SK-N-MC (cell line): ENCODE data around the gene ACYP1.

ENCODE experiments used
- DNase-seq: peaks from one replicate; pipeline ENCODE4 v3.0.0-alpha.2; 2011; ENCODE audit warnings: low read depth, low spot score
- H3K27ac ChIP-seq: fragments of 200-600 bp; sonication (generic); 2 replicates; pipeline ENCODE4 v1.5.1; 2016; ENCODE audit warnings: mixed run types
- H3K36me3 ChIP-seq: fragments of 200-600 bp; sonication (generic); 2 replicates; pipeline ENCODE4 v1.6.1; 2017; ENCODE audit warnings: antibody characterized with exemption, low read length, mixed read lengths; ENCODE audit not compliant: insufficient read depth
- H3K4me3 ChIP-seq: fragments of 200-600 bp; sonication (generic); 2 replicates; pipeline ENCODE4 v1.5.1; 2016
- H3K9ac ChIP-seq: fragments of 200-600 bp; sonication (generic); 2 replicates; pipeline ENCODE4 v1.8.0; 2017; ENCODE audit warnings: mixed run types, mixed read lengths; ENCODE audit not compliant: insufficient read length
- H3K9me3 ChIP-seq: fragments of 200-600 bp; sonication (generic); 2 replicates; pipeline ENCODE4 v1.6.1; 2017; ENCODE audit warnings: low read depth, mild to moderate bottlenecking, antibody characterized with exemption, low read length, moderate library complexity, mixed read lengths
- EZH2 ChIP-seq: fragments of 200-600 bp; sonication (generic); IDR thresholded peaks from one replicate; pipeline ENCODE4 v1.6.1; 2017; ENCODE audit warnings: antibody characterized with exemption
- FOXP2 ChIP-seq: optimal IDR thresholded peaks from 2 replicates; pipeline ENCODE3; 2011; ENCODE audit warnings: mild to moderate bottlenecking, moderate library complexity; ENCODE audit not compliant: insufficient read depth; ENCODE audit errors: extremely low read length, control extremely low read depth
- POLR2AphosphoS5 ChIP-seq: IDR thresholded peaks from 2 replicates; pipeline ENCODE4 v1.6.1; 2012; ENCODE audit warnings: mild to moderate bottlenecking, low read depth, low read length, borderline replicate concordance

The ACYP1 gene

DNA sequence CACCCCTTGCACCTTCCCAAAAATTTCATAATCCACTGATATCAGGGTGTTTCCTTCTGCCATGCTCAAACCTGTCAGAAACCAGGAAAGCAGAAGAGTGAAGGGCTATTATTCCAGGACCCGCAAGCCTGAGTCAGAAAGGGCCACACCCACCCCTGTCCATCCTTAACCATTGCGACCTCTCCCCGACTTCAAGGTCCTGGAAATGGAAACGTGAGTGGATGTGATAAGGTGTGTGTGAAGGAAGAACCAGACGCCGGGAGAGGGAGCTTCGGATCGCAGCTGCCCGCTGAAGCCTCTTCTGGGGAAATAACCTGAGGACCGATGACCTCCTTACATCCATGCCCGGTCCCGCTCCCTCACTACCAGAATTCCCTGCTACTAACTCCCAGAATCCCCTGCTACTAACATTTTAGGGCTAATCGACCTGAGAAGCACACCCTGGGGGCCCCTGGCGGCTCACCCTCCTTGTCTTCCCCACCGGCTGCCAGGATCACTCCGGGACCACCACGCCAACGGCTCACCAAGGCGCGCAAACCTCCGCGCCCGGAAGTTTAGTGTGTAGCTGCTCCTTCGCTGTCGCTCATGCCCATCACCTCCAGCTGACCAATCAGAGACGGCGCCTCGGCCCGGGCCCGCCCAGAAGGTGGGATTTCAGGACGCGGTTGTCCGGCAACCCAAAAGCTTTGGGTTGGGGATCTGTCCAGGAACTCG is at the start of gene ACYP1:
TSS of gene ACYP1 (minus strand) at position 534 of the 714 bp plus-strand sequence. CDS start at position 63, 471 bp downstream.
- TF ChIP-seq POLR2AphosphoS5 (peak; percentile 89), EZH2 (no peak)
- H3K9ac ChIP-seq: peak within 1 kb of the TSS; percentile 82
- peak within 1 kb of the TSS; percentile 93 for H3K4me3 ChIP-seq
- no peak within 1 kb of the TSS for H3K27ac ChIP-seq
- H3K36me3 ChIP-seq: peaks cover 28% of the 10 kb centered on the region
- H3K9me3 ChIP-seq: peaks cover 10% of the 10 kb centered on the region; the same call in 1 of the 2 replicates
- DNase-seq: no peak

DNA sequence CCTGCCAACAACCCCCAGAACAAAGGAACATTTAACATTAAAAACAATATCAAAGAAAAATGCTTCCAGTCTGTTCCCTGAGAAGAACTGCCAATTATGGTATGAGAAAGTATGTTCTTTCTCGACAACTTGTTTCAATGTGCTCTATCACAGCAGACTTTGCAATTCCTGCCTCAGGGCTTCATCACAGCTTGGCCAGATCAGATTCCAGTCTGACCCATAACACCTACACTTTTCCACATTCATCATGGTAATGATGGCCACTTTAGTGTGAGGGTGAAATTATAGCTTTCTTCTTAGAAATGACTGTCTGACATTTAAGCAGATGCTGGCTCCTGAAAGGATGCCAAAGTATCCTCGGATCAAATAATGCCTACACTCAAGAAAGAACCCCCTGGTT is 46.1 kb upstream of the ACYP1 start:
- H3K36me3 ChIP-seq: peaks cover 61% of the 10 kb centered on the region; the same call in 1 of the 2 replicates
- no peaks in the 10 kb centered on the region for H3K9me3 ChIP-seq
- no peak overlapping the region for H3K4me3 ChIP-seq
- TF ChIP-seq POLR2AphosphoS5 (no peak), EZH2 (no peak), FOXP2 (no peak)
- no peak overlapping the region for H3K27ac ChIP-seq
- no peak for DNase-seq
- no peak overlapping the region for H3K9ac ChIP-seq

DNA sequence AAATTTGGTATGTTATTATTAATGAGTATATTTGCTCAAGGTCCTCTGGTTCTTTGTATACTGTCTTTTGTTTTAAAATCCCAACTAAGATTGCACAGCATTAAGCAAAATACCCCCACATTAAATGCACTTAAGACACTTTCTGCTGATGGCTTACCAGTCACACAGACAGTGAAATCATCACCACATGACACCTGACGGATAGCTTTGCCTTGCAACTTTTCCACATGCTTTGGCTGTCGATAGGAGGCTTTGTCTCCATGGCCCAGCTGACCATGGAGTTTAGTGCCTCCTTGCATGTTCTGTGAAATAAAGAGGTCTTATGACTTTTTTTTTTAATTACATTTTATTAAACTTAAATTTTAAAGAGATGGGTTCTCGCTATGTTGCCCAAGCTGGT is 43.4 kb upstream of the ACYP1 start:
- DNase-seq: no peak
- H3K9me3 ChIP-seq: no peaks in the 10 kb centered on the region
- TF ChIP-seq POLR2AphosphoS5: no peak
- TF ChIP-seq EZH2: no peak
- TF ChIP-seq FOXP2: no peak
- H3K4me3 ChIP-seq: no peak overlapping the region
- H3K27ac ChIP-seq: no peak overlapping the region
- H3K9ac ChIP-seq: no peak overlapping the region
- H3K36me3 ChIP-seq: peaks cover 42% of the 10 kb centered on the region; the same call in 1 of the 2 replicates

DNA sequence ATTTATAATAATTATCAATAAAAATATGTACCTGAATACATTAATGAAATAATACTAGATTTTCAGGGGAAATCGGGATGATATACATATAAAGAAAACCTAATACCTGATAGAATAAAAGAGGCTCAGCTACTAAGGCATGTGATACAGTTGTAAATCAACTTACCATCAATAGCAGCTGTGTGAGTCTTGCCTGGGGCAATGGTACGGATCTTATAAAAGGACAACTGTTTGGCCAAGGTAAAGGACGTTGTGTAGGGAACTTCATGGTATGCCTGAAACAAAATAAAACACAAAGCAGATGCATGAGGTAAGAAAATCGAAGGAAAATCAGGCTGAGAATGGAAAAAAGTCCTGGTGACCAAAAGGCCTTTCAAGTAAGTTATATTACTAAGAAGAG is 37.7 kb upstream of the ACYP1 start:
- peaks cover 31% of the 10 kb centered on the region for H3K36me3 ChIP-seq
- no peak overlapping the region for H3K27ac ChIP-seq
- no peaks in the 10 kb centered on the region for H3K9me3 ChIP-seq
- DNase-seq: no peak
- no peak overlapping the region for H3K9ac ChIP-seq
- TF ChIP-seq EZH2 (no peak), POLR2AphosphoS5 (no peak), FOXP2 (no peak)
- no peak overlapping the region for H3K4me3 ChIP-seq

DNA sequence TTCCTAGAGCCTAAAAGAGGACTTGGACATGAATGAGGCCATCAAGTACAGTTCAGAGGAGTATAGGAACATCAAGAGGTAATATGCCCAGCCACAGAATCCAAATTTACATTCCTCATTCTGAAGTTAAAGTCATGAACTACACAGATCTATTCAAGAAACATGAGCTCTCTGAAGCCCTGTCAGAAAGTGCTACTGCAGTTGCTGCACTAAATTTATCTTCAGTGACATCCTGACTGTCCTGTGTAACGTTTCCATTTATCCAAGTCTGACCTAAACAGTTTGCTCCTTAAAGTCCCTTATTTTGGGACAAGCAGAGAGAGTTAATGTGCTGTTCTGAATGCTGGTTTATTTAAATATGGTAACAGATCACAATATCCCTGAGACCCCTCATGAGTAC is 34.9 kb upstream of the ACYP1 start:
- peaks cover 33% of the 10 kb centered on the region for H3K36me3 ChIP-seq
- no peak overlapping the region for H3K4me3 ChIP-seq
- TF ChIP-seq FOXP2 (no peak), POLR2AphosphoS5 (no peak), EZH2 (no peak)
- no peak overlapping the region for H3K27ac ChIP-seq
- H3K9me3 ChIP-seq: no peaks in the 10 kb centered on the region
- no peak for DNase-seq
- H3K9ac ChIP-seq: no peak overlapping the region

DNA sequence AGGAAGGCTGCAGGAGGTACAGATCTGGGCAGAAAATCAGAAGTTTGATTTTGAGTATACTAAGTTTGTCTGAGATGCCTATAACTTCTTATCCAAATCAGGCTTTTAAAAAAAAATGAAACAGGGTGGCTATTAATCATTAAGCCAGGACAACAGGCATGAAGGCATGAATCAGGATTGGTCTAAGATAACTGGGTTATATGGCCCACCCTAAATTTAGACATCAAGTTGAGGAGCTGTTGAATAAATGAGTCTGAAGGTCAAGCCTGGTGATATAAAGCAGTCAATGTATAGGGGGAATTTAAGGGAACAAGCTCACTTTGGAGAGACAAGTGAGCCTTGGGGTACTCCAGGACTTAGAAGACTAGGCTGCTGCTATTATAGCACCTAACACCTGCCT is 34.4 kb upstream of the ACYP1 start:
- Histone ChIP-seq H3K9me3 (no peaks in the 10 kb centered on the region), H3K9ac (no peak overlapping the region), H3K27ac (no peak overlapping the region), H3K36me3 (peaks cover 34% of the 10 kb centered on the region), H3K4me3 (no peak overlapping the region)
- DNase-seq: no peak
- TF ChIP-seq POLR2AphosphoS5 (no peak), FOXP2 (no peak), EZH2 (no peak)

DNA sequence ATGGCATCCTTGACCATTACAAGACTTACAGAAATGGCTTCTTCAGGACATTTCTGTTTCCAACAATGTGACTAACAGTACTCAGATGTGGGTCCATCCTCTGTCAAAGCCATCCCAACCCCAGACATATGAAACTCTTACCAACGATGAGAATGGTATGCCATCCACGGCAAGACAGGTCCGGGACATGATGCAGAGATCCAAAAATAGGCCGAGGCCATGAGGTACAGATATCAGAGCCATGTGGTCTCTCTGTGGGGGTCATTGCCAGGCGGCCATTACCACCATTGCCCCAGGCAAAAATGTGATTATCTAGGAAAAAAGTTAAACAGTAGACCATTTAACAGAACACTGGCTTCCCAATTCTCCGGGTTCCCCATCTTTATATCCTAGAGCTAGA is 33.1 kb upstream of the ACYP1 start:
- H3K4me3 ChIP-seq: no peak overlapping the region
- H3K9me3 ChIP-seq: no peaks in the 10 kb centered on the region
- no peak overlapping the region for H3K9ac ChIP-seq
- no peak for DNase-seq
- H3K36me3 ChIP-seq: peaks cover 34% of the 10 kb centered on the region
- no peak overlapping the region for H3K27ac ChIP-seq
- TF ChIP-seq POLR2AphosphoS5: no peak
- no peak for TF ChIP-seq FOXP2
- TF ChIP-seq EZH2: no peak

DNA sequence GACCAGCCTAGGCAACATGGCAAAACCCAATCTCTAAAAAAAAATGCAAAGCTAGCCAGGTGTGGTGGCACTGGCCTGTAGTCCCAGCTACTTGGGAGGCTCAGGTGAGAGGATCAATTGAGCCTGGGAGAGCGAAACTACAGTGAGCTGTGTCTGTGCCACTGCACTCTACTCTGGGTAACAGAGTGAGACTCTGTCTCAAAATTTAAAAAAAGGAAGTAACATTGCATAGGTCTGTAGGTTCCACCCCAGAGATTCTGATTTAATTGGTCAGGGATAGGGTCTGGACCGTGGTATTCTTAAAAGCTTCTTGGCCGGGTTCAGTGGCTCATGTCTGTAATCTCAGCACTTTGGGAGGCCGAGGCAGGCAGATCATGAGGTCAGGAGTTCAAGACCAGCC is 31.9 kb upstream of the ACYP1 start:
- no peak overlapping the region for H3K9ac ChIP-seq
- peaks cover 34% of the 10 kb centered on the region for H3K36me3 ChIP-seq
- H3K9me3 ChIP-seq: no peaks in the 10 kb centered on the region
- H3K27ac ChIP-seq: no peak overlapping the region
- no peak overlapping the region for H3K4me3 ChIP-seq
- TF ChIP-seq POLR2AphosphoS5: no peak
- no peak for TF ChIP-seq FOXP2
- no peak for TF ChIP-seq EZH2
- no peak for DNase-seq

DNA sequence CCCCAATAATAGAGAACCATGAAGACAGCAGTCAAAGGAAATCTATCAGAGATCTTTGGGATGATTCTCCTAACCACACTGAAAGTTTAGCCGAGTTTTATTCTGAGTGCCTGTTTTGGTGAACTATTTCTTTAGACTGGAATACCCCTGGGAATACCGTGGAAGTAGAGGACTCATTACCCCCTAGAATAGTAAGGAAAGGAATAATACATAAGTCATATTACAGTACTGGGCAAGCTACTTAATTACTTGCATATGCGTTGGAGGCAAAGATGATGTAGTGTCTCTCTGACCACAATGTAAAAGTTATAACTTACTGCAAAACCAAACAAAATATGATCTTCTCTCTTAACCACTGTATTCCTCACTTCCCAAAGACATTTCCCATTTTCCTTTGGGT is 31.1 kb upstream of the ACYP1 start:
- H3K27ac ChIP-seq: no peak overlapping the region
- peaks cover 30% of the 10 kb centered on the region for H3K36me3 ChIP-seq
- no peak for DNase-seq
- TF ChIP-seq POLR2AphosphoS5 (no peak), FOXP2 (no peak), EZH2 (no peak)
- H3K9ac ChIP-seq: no peak overlapping the region
- no peak overlapping the region for H3K4me3 ChIP-seq
- H3K9me3 ChIP-seq: no peaks in the 10 kb centered on the region
